Transverse colon (tissue), 4 donors: ENCODE measurements around the gene BRSK1. TPM values are rescaled to one million over a fixed set of nuclear protein-coding genes. Genes with fewer than 3 reads are reported as not detected.

Source experiments
- DNase-seq: peaks from one replicate; pipeline ENCODE4 v3.0.0-alpha.2; 2019
- H3K27ac ChIP-seq, 4 donors: fragments of 200-600 bp; sonication (generic); 2 replicates each; pipeline ENCODE4 v1.5.1; 2016 to 2018; ENCODE audit warnings: inconsistent platforms in 4 of 4
- H3K27me3 ChIP-seq: fragments of 200-600 bp; sonication (generic); 2 replicates; pipeline ENCODE4 v1.5.1; 2017; ENCODE audit warnings: inconsistent platforms
- H3K36me3 ChIP-seq, 4 donors: fragments of 200-600 bp; sonication (generic); 2 replicates each; pipeline ENCODE4 v1.5.1; 2017 to 2019; ENCODE audit warnings: inconsistent platforms in 4 of 4
- H3K4me1 ChIP-seq, 4 donors: fragments of 200-600 bp; sonication (generic); 2 replicates each; pipeline ENCODE4 v1.5.1; 2017 to 2020; ENCODE audit warnings: inconsistent platforms in 4 of 4
- H3K4me3 ChIP-seq, 4 donors: fragments of 200-600 bp; sonication (generic); 1 replicate in 1 of 4; 2 replicates in 3 of 4; pipeline versions ENCODE4 v1.5.1 to v1.6.1; 2017 to 2019; ENCODE audit warnings: inconsistent platforms in 4 of 4
- H3K9me3 ChIP-seq, 2 donors: fragments of 200-600 bp; sonication (generic); 2 replicates each; pipeline ENCODE4 v1.5.1; 2017 to 2019; ENCODE audit warnings: inconsistent platforms in 2 of 2
- EP300 ChIP-seq: sonication (generic); formaldehyde crosslinking; IDR thresholded peaks from one replicate; pipeline ENCODE4 v1.6.1; 2017; ENCODE audit warnings: antibody characterized with exemption, low read depth
- POLR2A ChIP-seq: fragments of 450-650 bp; IDR thresholded peaks from one replicate; pipeline ENCODE4 v1.6.1; 2016; ENCODE audit warnings: antibody characterized with exemption, mild to moderate bottlenecking, moderate library complexity
- POLR2AphosphoS5 ChIP-seq, 3 donors: sonication (generic); formaldehyde crosslinking; IDR thresholded peaks; one replicate each; pipeline ENCODE4 v1.6.1; 2016; ENCODE audit warnings: antibody characterized with exemption in 3 of 3
- WGBS, 2 donors: methylation state at CpG; one replicate each; pipeline ENCODE4 v1.1.5; 2018; ENCODE audit warnings: low coverage in 1 of 2; 5-methylcytosine and 5-hydroxymethylcytosine counted together
- in situ Hi-C, 4 donors: fragments of 200-750 bp; cut with MboI; loops; one replicate each; pipeline versions ENCODE4 v1.15.0 to v1.15.1; 2017; ENCODE audit warnings: low sequenced_read_pairs in 3 of 4, low pct_ligation_motif_present in 1 of 4, low pct_unique_long_range_greater_than_20kb in 1 of 4
- intact Hi-C: fragments of 100-400 bp; cut with DNase I; formaldehyde crosslinking; loops from one replicate; pipeline ENCODE4 v1.15.1; 2023; ENCODE audit warnings: low total_unique reads
- total RNA-seq, 4 donors: library from RNA; depleted of rRNA; stranded (reverse); fragments of >200 nt; gene quantifications; one replicate each; pipeline ENCODE4 v1.1.0, GENCODE V29; 2016
- TF ChIP-seq, protein P1 (sequence below), 5 experiments: fragments of 200-600 bp in 3 of 5; fragments of 450-650 bp in 2 of 5; sonication (generic) in 3 of 5; IDR thresholded peaks; 1 replicate in 2 of 5; 2 replicates in 3 of 5; pipeline ENCODE4 v1.5.1; 2016 to 2017; ENCODE audit warnings: antibody characterized with exemption in 5 of 5, inconsistent platforms in 3 of 5, mild to moderate bottlenecking in 2 of 5, moderate library complexity in 1 of 5

The BRSK1 gene
- total RNA-seq, 4 donors from 2014 or later = 1.4 to 17.6 (median 4.7) TPM

DNA sequence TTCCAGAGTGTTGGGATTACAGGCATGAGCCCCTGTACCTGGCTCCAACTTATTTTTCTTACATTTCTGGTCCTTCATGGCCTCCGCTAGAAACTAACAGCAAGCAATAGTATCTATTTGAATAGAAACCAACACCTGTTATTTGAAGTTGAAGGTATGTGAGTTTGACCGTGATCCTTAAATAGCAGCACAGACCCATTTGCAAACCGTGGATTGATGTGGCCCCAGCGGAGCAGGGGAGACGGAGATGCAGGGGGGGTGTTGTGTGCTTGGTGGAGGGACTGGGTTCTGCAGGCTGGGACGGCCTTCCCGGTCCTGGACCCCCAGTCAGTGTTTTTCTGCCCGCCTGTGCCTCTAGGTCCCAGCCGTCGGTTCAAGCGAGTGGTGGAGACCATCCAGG is 24.5 kb downstream of the BRSK1 start:
- in situ Hi-C loops = no loop called here
- no peak overlapping the region for H3K27ac ChIP-seq
- no peaks in the 10 kb centered on the region for H3K4me1 ChIP-seq
- no peak for DNase-seq
- H3K36me3 ChIP-seq = no peaks in the 10 kb centered on the region
- H3K27me3 ChIP-seq = no peaks in the 10 kb centered on the region
- no peaks in the 10 kb centered on the region for H3K9me3 ChIP-seq
- TF ChIP-seq POLR2AphosphoS5 (IDR thresholded peaks at IDR 0.05) (no peak), EP300 (no peak), POLR2A (no peak)
- TF ChIP-seq, protein P1, sequence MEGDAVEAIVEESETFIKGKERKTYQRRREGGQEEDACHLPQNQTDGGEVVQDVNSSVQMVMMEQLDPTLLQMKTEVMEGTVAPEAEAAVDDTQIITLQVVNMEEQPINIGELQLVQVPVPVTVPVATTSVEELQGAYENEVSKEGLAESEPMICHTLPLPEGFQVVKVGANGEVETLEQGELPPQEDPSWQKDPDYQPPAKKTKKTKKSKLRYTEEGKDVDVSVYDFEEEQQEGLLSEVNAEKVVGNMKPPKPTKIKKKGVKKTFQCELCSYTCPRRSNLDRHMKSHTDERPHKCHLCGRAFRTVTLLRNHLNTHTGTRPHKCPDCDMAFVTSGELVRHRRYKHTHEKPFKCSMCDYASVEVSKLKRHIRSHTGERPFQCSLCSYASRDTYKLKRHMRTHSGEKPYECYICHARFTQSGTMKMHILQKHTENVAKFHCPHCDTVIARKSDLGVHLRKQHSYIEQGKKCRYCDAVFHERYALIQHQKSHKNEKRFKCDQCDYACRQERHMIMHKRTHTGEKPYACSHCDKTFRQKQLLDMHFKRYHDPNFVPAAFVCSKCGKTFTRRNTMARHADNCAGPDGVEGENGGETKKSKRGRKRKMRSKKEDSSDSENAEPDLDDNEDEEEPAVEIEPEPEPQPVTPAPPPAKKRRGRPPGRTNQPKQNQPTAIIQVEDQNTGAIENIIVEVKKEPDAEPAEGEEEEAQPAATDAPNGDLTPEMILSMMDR (IDR thresholded peaks at IDR 0.05) = no peak
- WGBS, 2 donors = 89% methylated on average over 6 of the region's 11 CpGs; no CpG with 5 or more reads in 1 of the 2 donors
- H3K4me3 ChIP-seq = no peak overlapping the region
- intact Hi-C loops = no loop called here

DNA sequence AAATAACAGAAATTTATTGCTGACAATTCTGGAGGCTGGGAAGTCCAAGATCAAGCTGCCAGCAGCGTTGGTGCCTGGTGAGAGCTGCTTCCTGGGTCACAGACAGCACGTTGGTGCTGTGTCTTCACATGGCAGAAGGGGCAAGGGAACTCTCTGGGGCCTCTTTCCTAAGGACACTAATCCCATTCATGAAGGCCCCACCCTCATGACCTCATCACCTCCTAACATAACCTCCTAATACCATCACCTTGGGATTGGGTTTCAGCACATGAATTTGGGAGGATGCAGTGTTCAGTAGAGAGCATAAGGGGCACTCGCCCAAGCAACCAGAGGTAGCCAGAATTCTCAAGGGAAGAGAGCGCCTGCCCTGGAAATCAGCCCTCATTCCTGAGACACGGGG is 25.7 kb downstream of the BRSK1 start:
- DNase-seq = no peak
- TF ChIP-seq, protein P1 (IDR thresholded peaks at IDR 0.05) = no peak
- TF ChIP-seq POLR2AphosphoS5 (IDR thresholded peaks at IDR 0.05) (no peak), EP300 (no peak), POLR2A (no peak)
- H3K36me3 ChIP-seq = no peaks in the 10 kb centered on the region
- intact Hi-C loops = no loop called here
- H3K27ac ChIP-seq = no peak overlapping the region
- H3K27me3 ChIP-seq = no peaks in the 10 kb centered on the region
- H3K4me3 ChIP-seq = no peak overlapping the region
- 80 to 88% methylated on average over 2 to 4 of the region's 5 CpGs for WGBS, 2 donors
- no peaks in the 10 kb centered on the region for H3K4me1 ChIP-seq
- in situ Hi-C loops = no loop called here
- H3K9me3 ChIP-seq = no peaks in the 10 kb centered on the region

DNA sequence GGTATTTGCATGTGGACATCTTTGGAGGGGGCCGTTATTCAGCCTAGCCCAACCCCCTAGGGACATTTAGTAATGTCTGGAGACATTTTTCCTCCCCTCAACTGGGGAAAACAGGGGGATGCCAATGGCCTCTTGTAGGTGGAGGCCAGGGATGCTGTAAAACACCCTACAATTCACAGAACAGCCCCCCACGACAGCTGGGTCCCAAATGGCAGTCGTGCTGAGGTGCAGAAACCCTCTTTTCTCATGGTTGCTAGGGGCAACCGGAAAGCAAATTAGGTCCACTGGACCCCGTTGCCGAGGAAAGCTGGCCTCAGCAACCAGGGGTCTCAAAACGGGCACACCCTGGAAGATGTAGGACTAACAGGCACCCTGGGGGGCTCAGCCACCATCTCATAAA is 26.7 kb downstream of the BRSK1 start:
- 79 to 80% methylated on average over 1 to 7 of the region's 7 CpGs for WGBS, 2 donors
- no peaks in the 10 kb centered on the region for H3K9me3 ChIP-seq
- no peak for DNase-seq
- H3K4me1 ChIP-seq = no peaks in the 10 kb centered on the region
- no peak overlapping the region for H3K27ac ChIP-seq
- no peaks in the 10 kb centered on the region for H3K36me3 ChIP-seq
- in situ Hi-C loops (no loop called here), intact Hi-C loops (no loop called here)
- no peaks in the 10 kb centered on the region for H3K27me3 ChIP-seq
- TF ChIP-seq, protein P1 (IDR thresholded peaks at IDR 0.05) = no peak
- no peak for TF ChIP-seq EP300
- TF ChIP-seq POLR2AphosphoS5 (IDR thresholded peaks at IDR 0.05) = no peak
- no peak for TF ChIP-seq POLR2A
- no peak overlapping the region for H3K4me3 ChIP-seq

- no peaks in the 10 kb centered on the region for H3K27me3 ChIP-seq
- WGBS, 2 donors = 89% methylated on average over 9 of the region's 9 CpGs; no CpG with 5 or more reads in 1 of the 2 donors
- no peaks in the 10 kb centered on the region for H3K9me3 ChIP-seq
- H3K27ac ChIP-seq = no peak overlapping the region
- H3K4me3 ChIP-seq = no peak overlapping the region
- no peaks in the 10 kb centered on the region for H3K36me3 ChIP-seq
- TF ChIP-seq POLR2AphosphoS5 (IDR thresholded peaks at IDR 0.05) = no peak
- TF ChIP-seq EP300 = no peak
- TF ChIP-seq, protein P1 (IDR thresholded peaks at IDR 0.05) = no peak
- no peak for TF ChIP-seq POLR2A
- H3K4me1 ChIP-seq = no peaks in the 10 kb centered on the region
- in situ Hi-C loops (no loop called here), intact Hi-C loops (no loop called here)
- DNase-seq = no peak
These were observed 27.6 kb downstream of the BRSK1 start for GRCh38 chr19:55311397-55311796.
